GM23248 (cell line): Measurements from ENCODE around the gene PTPRE. TPM values are rescaled to one million over a fixed set of nuclear protein-coding genes. Genes with fewer than 3 reads are reported as not detected.
A peak's percentile ranks its signal among the peaks of the same experiment; 100 is the strongest.

Experiments used
- DNase-seq: peaks from one replicate; pipeline ENCODE4 v3.0.0-alpha.2; 2015
- H2AFZ ChIP-seq: fragments of 200-600 bp; sonication (generic); 2 replicates; pipeline ENCODE4 v1.6.1; 2016; ENCODE audit warnings: antibody characterized with exemption
- H3F3A ChIP-seq: fragments of 200-600 bp; sonication (generic); 2 replicates; pipeline ENCODE4 v1.6.1; 2016; ENCODE audit warnings: mild to moderate bottlenecking, antibody characterized with exemption, mixed run types; ENCODE audit not compliant: insufficient read depth
- H3K27ac ChIP-seq: fragments of 200-600 bp; sonication (generic); 2 replicates; pipeline ENCODE4 v1.5.1; 2016; ENCODE audit warnings: mild to moderate bottlenecking
- H3K27me3 ChIP-seq: fragments of 200-600 bp; sonication (generic); replicated peaks from 2 replicates; pipeline ENCODE4 v1.6.1; 2016; ENCODE audit warnings: mild to moderate bottlenecking; ENCODE audit not compliant: insufficient read depth
- H3K36me3 ChIP-seq: fragments of 200-600 bp; sonication (generic); 2 replicates; pipeline ENCODE4 v1.6.1; 2016; ENCODE audit warnings: low read depth, mild to moderate bottlenecking
- H3K4me1 ChIP-seq: fragments of 200-600 bp; sonication (generic); 2 replicates; pipeline ENCODE4 v1.6.1; 2016; ENCODE audit warnings: mild to moderate bottlenecking; ENCODE audit not compliant: insufficient read depth
- H3K4me2 ChIP-seq: fragments of 200-600 bp; sonication (generic); one replicate; pipeline ENCODE4 v1.6.1; 2016; ENCODE audit warnings: mild to moderate bottlenecking; ENCODE audit not compliant: unreplicated experiment
- H3K4me3 ChIP-seq: fragments of 200-600 bp; sonication (generic); 2 replicates; pipeline ENCODE4 v1.5.1; 2016; ENCODE audit warnings: mild to moderate bottlenecking
- H3K79me2 ChIP-seq: fragments of 200-600 bp; sonication (generic); 2 replicates; pipeline ENCODE4 v1.6.1; 2016; ENCODE audit warnings: mild to moderate bottlenecking; ENCODE audit not compliant: insufficient read depth
- H3K9ac ChIP-seq: fragments of 200-600 bp; sonication (generic); 2 replicates; pipeline ENCODE4 v1.6.1; 2016; ENCODE audit warnings: mild to moderate bottlenecking
- H3K9me2 ChIP-seq: fragments of 200-600 bp; sonication (generic); 2 replicates; pipeline ENCODE4 v1.6.1; 2016; ENCODE audit warnings: mixed run types, mild to moderate bottlenecking, moderate library complexity; ENCODE audit not compliant: insufficient read depth
- H3K9me3 ChIP-seq: fragments of 200-600 bp; sonication (generic); one replicate; pipeline ENCODE4 v1.6.1; 2017; ENCODE audit warnings: low read depth
- H4K20me1 ChIP-seq: fragments of 200-600 bp; sonication (generic); 2 replicates; pipeline ENCODE4 v1.6.0; 2016; ENCODE audit not compliant: insufficient read depth
- EZH2 ChIP-seq: fragments of 200-600 bp; sonication (generic); IDR thresholded peaks from 2 replicates; pipeline ENCODE4 v1.6.1; 2018; ENCODE audit warnings: antibody characterized with exemption, mild to moderate bottlenecking; ENCODE audit not compliant: insufficient read depth, poor library complexity, severe bottlenecking
- EZH2phosphoT487 ChIP-seq: fragments of 200-600 bp; sonication (generic); IDR thresholded peaks from 2 replicates; pipeline ENCODE4 v1.6.1; 2018; ENCODE audit warnings: antibody characterized with exemption, moderate library complexity, mild to moderate bottlenecking, low read depth; ENCODE audit not compliant: insufficient read depth
- WGBS, 2 experiments: methylation state at CpG; one replicate each; pipeline ENCODE4 v1.1.6; 2015 to 2017; ENCODE audit warnings: low lambda C conversion rate in 2 of 2, low coverage in 1 of 2; ENCODE audit errors: missing lambda C conversion rate in 2 of 2; 5-methylcytosine and 5-hydroxymethylcytosine counted together
- in situ Hi-C: fragments of 300-500 bp; cut with MboI; formaldehyde crosslinking; loops from 2 replicates; pipeline ENCODE4 v1.15.0; 2020
- polyA plus RNA-seq: library from polyadenylated mRNA; unstranded; fragments of >200 nt; fragmentation: Nextera tagmentation; extraction: Ambion mirVana; gene quantifications from 2 replicates; pipeline ENCODE4 v1.2.1, GENCODE V29; 2016
- total RNA-seq: library from RNA; depleted of rRNA; stranded (reverse); fragments of >200 nt; shearing (Covaris generic); gene quantifications from 2 replicates; pipeline ENCODE4 v1.2.3, GENCODE V29; 2014

PTPRE gene
- total and polyA plus RNA-seq, 2 experiments from 2014 or later: 2.7 to 4.7 TPM

GRCh38 chr10:128077155-128077875, 170.4 kb downstream of the PTPRE start:
- Histone ChIP-seq H2AFZ (no peak overlapping the region), H3K36me3 (no peaks in the 10 kb centered on the region), H3K9me3 (no peaks in the 10 kb centered on the region), H3K4me3 (no peak overlapping the region), H3K9me2 (no peaks in the 10 kb centered on the region), H3K9ac (no peak overlapping the region), H3F3A (no peaks in the 10 kb centered on the region), H3K4me1 (no peaks in the 10 kb centered on the region), H3K79me2 (no peaks in the 10 kb centered on the region), H3K27me3 (no peaks in the 10 kb centered on the region), H3K4me2 (no peak overlapping the region), H3K27ac (no peak overlapping the region), H4K20me1 (no peaks in the 10 kb centered on the region)
- TF ChIP-seq EZH2phosphoT487 (no peak), EZH2 (no peak)
- DNase-seq: no peak
- WGBS, 2 experiments: 74 to 79% methylated on average over 16 to 18 of the region's 21 CpGs
- in situ Hi-C loops: no loop called here

DNA sequence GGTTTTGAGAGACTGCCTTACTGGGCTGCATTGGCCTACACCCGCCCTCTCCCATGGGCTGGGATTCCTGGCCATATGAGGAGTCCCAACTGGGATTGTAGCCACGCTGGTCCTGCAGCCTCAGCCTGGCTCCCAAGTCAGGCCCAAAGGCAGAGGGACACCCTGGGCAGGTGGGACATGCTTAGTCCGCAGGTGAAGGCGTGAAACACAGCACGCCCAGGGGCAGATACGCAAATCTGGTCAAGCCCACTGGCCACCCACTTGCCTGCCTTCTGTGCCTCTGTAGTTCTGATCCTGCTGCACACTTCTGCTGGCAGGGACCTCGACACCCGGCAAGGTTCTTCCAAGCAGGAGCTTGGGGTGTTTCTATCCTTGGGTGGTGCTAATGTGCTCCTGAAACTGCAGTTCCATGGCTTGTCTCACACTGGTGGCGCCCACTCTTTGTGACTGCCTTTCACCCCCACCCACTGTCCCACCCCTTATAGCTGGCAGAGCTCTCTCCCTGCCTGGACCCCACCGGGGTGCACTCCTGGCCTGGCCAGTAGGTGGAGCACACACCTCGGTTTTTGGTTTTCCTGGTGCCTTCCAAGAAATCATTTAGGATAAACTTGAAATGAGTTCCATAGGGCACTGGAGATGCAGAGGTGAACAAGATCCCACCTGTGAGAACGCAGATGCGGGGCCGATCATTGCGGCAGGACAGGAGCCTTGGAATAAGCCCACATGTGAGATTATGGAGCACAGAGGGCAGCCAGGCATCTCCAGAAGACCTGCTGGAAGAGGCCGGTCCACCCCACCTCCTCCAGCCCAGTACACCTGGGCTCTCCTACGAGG, 171.4 kb downstream of the PTPRE start:
- no peaks in the 10 kb centered on the region for H3K36me3 ChIP-seq
- no peaks in the 10 kb centered on the region for H3K9me3 ChIP-seq
- H2AFZ ChIP-seq: no peak overlapping the region
- no peak overlapping the region for H3K27ac ChIP-seq
- no peaks in the 10 kb centered on the region for H3K4me1 ChIP-seq
- no peaks in the 10 kb centered on the region for H3K79me2 ChIP-seq
- no peak overlapping the region for H3K9ac ChIP-seq
- no peak overlapping the region for H3K4me3 ChIP-seq
- no peak for TF ChIP-seq EZH2phosphoT487
- no peak for TF ChIP-seq EZH2
- H3F3A ChIP-seq: no peaks in the 10 kb centered on the region
- H4K20me1 ChIP-seq: no peaks in the 10 kb centered on the region
- WGBS, 2 experiments: 44 to 47% methylated on average over 16 to 17 of the region's 17 CpGs
- H3K27me3 ChIP-seq: no peaks in the 10 kb centered on the region
- peak; percentile 66 for DNase-seq
- H3K4me2 ChIP-seq: no peak overlapping the region
- in situ Hi-C loops: no loop called here
- no peaks in the 10 kb centered on the region for H3K9me2 ChIP-seq

- DNase-seq: no peak
- no peaks in the 10 kb centered on the region for H3K27me3 ChIP-seq
- H3K9me2 ChIP-seq: no peaks in the 10 kb centered on the region
- H2AFZ ChIP-seq: no peak overlapping the region
- TF ChIP-seq EZH2phosphoT487: no peak
- no peak for TF ChIP-seq EZH2
- 67 to 69% methylated on average over 13 of the region's 13 CpGs for WGBS, 2 experiments
- no peaks in the 10 kb centered on the region for H3F3A ChIP-seq
- no peak overlapping the region for H3K27ac ChIP-seq
- H3K9ac ChIP-seq: no peak overlapping the region
- in situ Hi-C loops: no loop called here
- H3K4me2 ChIP-seq: no peak overlapping the region
- H3K79me2 ChIP-seq: no peaks in the 10 kb centered on the region
- no peaks in the 10 kb centered on the region for H4K20me1 ChIP-seq
- no peaks in the 10 kb centered on the region for H3K36me3 ChIP-seq
- H3K9me3 ChIP-seq: no peaks in the 10 kb centered on the region
- no peaks in the 10 kb centered on the region for H3K4me1 ChIP-seq
- H3K4me3 ChIP-seq: no peak overlapping the region
Measured at GRCh38 chr10:128080231-128080630, 173.3 kb downstream of the PTPRE start.

- Histone ChIP-seq H3K79me2 (no peaks in the 10 kb centered on the region), H3K9ac (no peak overlapping the region), H3F3A (no peaks in the 10 kb centered on the region), H3K27ac (no peak overlapping the region), H3K27me3 (no peaks in the 10 kb centered on the region), H3K4me2 (no peak overlapping the region), H3K9me2 (no peaks in the 10 kb centered on the region), H3K36me3 (no peaks in the 10 kb centered on the region), H2AFZ (no peak overlapping the region), H3K9me3 (no peaks in the 10 kb centered on the region), H3K4me1 (no peaks in the 10 kb centered on the region), H3K4me3 (no peak overlapping the region), H4K20me1 (no peaks in the 10 kb centered on the region)
- no peak for DNase-seq
- TF ChIP-seq EZH2 (no peak), EZH2phosphoT487 (no peak)
- in situ Hi-C loops: no loop called here
- WGBS, 2 experiments: 58 to 70% methylated on average over 8 of the region's 8 CpGs
Measured at GRCh38 chr10:128080641-128081040, 173.7 kb downstream of the PTPRE start.
